A673 (cell line): ENCODE results near the gene RALGAPA1. TPM values are rescaled to one million over a fixed set of nuclear protein-coding genes. Genes with fewer than 3 reads are reported as not detected.

Experiments used
- BruUV-seq: library from RNA; stranded (reverse); fragments of 400-500 nt; replicated peaks from 2 replicates; lab custom pipeline; 2021; lab: Mats Ljungman, UMichigan
- CTCF ChIA-PET: fragments of 300-600 bp; sonication (Branson Sonifier 250); formaldehyde crosslinking; loops from one replicate; lab custom pipeline; 2022; ENCODE audit warnings: antibody characterized with exemption; lab: Charles Lee
- POLR2A ChIA-PET: fragments of 300-600 bp; sonication (Branson Sonifier 250); formaldehyde crosslinking; loops from one replicate; lab custom pipeline; 2022; ENCODE audit warnings: antibody characterized with exemption; ENCODE audit not compliant: low non-redundant PET; lab: Charles Lee
- DNase-seq: peaks from one replicate; pipeline ENCODE4 v3.0.0-alpha.2; 2015; ENCODE audit warnings: low spot score
- H3K27ac ChIP-seq: fragments of 200-600 bp; sonication (generic); 2 replicates; pipeline ENCODE4 v1.5.1; 2016; ENCODE audit warnings: mixed run types, low read depth, mild to moderate bottlenecking, mixed read lengths, antibody characterized with exemption, low read length; ENCODE audit not compliant: poor library complexity, severe bottlenecking
- H3K27me3 ChIP-seq: fragments of 200-600 bp; sonication (generic); replicated peaks from 2 replicates; pipeline ENCODE4 v1.6.1; 2017; ENCODE audit warnings: mixed run types, low read depth, mild to moderate bottlenecking, mixed read lengths, antibody characterized with exemption, low read length; ENCODE audit not compliant: insufficient read depth, poor library complexity
- H3K36me3 ChIP-seq: fragments of 200-600 bp; sonication (generic); 2 replicates; pipeline ENCODE4 v1.6.1; 2016; ENCODE audit warnings: mixed run types, mild to moderate bottlenecking, mixed read lengths, antibody characterized with exemption, low read length; ENCODE audit not compliant: insufficient read depth, poor library complexity, severe bottlenecking
- H3K4me1 ChIP-seq: fragments of 200-600 bp; sonication (generic); 2 replicates; pipeline ENCODE4 v1.6.1; 2017; ENCODE audit warnings: mixed run types, mild to moderate bottlenecking, mixed read lengths, antibody characterized with exemption, low read length; ENCODE audit not compliant: insufficient read depth, poor library complexity, severe bottlenecking
- H3K4me3 ChIP-seq: fragments of 200-600 bp; sonication (generic); 2 replicates; pipeline ENCODE4 v1.5.1; 2016; ENCODE audit warnings: low read depth, mixed run types, mild to moderate bottlenecking, mixed read lengths, low read length; ENCODE audit not compliant: poor library complexity, severe bottlenecking
- H3K9me3 ChIP-seq: fragments of 200-600 bp; sonication (generic); 2 replicates; pipeline ENCODE4 v1.6.1; 2016; ENCODE audit warnings: mixed run types, low read depth, mild to moderate bottlenecking, mixed read lengths, antibody characterized with exemption, low read length; ENCODE audit not compliant: poor library complexity, severe bottlenecking
- EZH2 ChIP-seq: fragments of 200-600 bp; sonication (generic); IDR thresholded peaks from 2 replicates; pipeline ENCODE4 v1.6.1; 2017; ENCODE audit warnings: borderline replicate concordance, low read depth, mild to moderate bottlenecking, mixed read lengths, antibody characterized with exemption, low read length; ENCODE audit not compliant: poor library complexity, severe bottlenecking
- intact Hi-C: fragments of 100-400 bp; cut with micrococcal nuclease; formaldehyde crosslinking; loops from one replicate; pipeline ENCODE4 v1.10.0; 2022; ENCODE audit not compliant: unreplicated experiment
- total RNA-seq: library from RNA; stranded (reverse); gene quantifications from 2 replicates; pipeline ENCODE4 v1.2.3, GENCODE V29; 2021
- TF ChIP-seq, protein P1 (sequence below): fragments of 300-800, 200-600 bp; sonication (generic); conservative IDR thresholded peaks from 2 replicates; pipeline ENCODE4 v1.5.1; 2017; ENCODE audit warnings: low read depth, mild to moderate bottlenecking, antibody characterized with exemption, low read length, moderate library complexity, mixed read lengths

RALGAPA1 gene
- total RNA-seq, 1 experiment from 2014 or later, result 42.4 TPM

DNA sequence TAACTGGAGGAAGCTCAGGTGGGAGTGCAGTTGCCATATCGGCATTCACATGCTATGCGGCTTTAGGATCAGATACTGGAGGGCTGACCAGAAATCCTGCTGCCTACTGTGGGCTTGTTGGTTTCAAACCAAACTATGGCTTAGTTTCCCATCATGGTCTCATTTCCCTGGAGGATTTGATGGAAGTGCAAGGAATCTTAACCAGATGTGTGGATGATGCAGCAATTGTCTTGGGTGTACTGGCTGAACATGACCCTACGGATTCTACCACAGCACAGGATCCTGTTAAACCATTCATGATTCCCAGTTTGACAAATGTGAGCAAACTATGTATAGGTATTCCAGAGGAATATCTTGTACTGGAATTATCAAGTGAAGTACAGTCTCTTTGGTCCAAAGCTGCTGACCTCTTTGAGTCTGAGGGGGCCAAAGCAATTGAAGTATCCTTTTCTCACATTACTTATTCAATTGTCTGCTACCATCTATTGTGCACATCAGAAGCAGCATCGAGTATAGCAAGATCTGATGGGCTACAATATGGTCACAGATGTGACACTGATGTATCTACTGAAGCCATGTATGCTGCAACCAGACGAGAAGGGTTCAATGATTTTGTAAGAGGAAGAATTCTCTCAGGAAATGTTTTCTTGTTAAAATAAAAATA, 42.9 kb downstream of the RALGAPA1 start:
- POLR2A ChIA-PET, result no interaction called here
- H3K27ac ChIP-seq, result no peak overlapping the region
- no peaks in the 10 kb centered on the region for H3K9me3 ChIP-seq
- H3K4me3 ChIP-seq, result no peak overlapping the region
- CTCF ChIA-PET, result no interaction called here
- H3K4me1 ChIP-seq, result no peaks in the 10 kb centered on the region
- DNase-seq, result no peak
- TF ChIP-seq, protein P1, sequence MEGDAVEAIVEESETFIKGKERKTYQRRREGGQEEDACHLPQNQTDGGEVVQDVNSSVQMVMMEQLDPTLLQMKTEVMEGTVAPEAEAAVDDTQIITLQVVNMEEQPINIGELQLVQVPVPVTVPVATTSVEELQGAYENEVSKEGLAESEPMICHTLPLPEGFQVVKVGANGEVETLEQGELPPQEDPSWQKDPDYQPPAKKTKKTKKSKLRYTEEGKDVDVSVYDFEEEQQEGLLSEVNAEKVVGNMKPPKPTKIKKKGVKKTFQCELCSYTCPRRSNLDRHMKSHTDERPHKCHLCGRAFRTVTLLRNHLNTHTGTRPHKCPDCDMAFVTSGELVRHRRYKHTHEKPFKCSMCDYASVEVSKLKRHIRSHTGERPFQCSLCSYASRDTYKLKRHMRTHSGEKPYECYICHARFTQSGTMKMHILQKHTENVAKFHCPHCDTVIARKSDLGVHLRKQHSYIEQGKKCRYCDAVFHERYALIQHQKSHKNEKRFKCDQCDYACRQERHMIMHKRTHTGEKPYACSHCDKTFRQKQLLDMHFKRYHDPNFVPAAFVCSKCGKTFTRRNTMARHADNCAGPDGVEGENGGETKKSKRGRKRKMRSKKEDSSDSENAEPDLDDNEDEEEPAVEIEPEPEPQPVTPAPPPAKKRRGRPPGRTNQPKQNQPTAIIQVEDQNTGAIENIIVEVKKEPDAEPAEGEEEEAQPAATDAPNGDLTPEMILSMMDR, result no peak
- TF ChIP-seq EZH2, result no peak
- H3K27me3 ChIP-seq, result no peaks in the 10 kb centered on the region
- H3K36me3 ChIP-seq, result no peaks in the 10 kb centered on the region
- intact Hi-C loops, result no loop called here
- BruUV-seq, result no TSS peak

DNA sequence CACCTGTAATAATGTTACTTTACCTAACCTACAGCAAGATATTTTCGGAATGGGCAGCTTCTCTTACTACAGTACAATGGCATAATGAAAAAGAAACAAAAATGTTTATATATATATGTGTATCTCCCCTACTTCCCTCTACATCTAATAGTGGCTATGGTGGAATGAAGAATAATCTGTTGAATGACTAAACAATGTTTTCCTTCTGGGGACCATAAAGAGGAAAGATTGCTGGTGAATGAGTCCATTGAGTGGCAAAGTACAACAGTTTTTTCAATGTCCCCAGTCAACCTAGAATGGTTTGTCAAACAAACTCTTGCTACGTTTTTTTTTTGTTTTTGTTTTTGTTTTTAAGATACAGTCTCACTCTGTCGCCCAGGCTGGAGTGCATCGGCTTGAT, 47.2 kb downstream of the RALGAPA1 start:
- CTCF ChIA-PET, result no interaction called here
- no peaks in the 10 kb centered on the region for H3K4me1 ChIP-seq
- H3K36me3 ChIP-seq, result no peaks in the 10 kb centered on the region
- no peak overlapping the region for H3K27ac ChIP-seq
- no peak for DNase-seq
- no peaks in the 10 kb centered on the region for H3K27me3 ChIP-seq
- TF ChIP-seq, protein P1, result no peak
- no peak for TF ChIP-seq EZH2
- H3K9me3 ChIP-seq, result no peaks in the 10 kb centered on the region
- no peak overlapping the region for H3K4me3 ChIP-seq
- POLR2A ChIA-PET, result no interaction called here
- no TSS peak for BruUV-seq
- intact Hi-C loops, result no loop called here

DNA sequence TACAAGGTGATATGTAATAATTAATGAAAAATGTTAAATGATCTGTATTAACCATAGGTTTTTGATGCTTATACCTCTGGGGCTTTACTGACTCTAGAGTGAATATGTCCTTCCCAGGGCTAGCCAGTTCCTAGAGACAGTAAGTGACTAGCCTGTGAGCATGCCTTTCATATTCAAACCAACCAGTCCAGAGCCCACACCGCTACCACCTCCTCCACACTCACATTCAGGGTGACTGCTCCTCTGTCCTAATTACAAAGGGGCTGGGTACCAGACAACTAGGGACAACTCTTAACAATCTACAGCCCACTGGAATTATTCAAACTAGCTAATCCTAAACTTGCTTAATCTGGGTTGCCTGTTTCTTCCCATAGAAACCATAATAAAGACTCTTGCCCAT, 49.0 kb downstream of the RALGAPA1 start:
- Histone ChIP-seq H3K27ac (no peak overlapping the region), H3K4me1 (no peaks in the 10 kb centered on the region), H3K36me3 (peaks cover 7% of the 10 kb centered on the region), H3K4me3 (no peak overlapping the region), H3K27me3 (no peaks in the 10 kb centered on the region), H3K9me3 (no peaks in the 10 kb centered on the region)
- no peak for DNase-seq
- POLR2A ChIA-PET, result no interaction called here
- no peak for TF ChIP-seq EZH2
- TF ChIP-seq, protein P1, result no peak
- intact Hi-C loops, result no loop called here
- CTCF ChIA-PET, result no interaction called here
- BruUV-seq, result no TSS peak
